ENCODE results near the gene POLD3.

The POLD3 gene

DNA sequence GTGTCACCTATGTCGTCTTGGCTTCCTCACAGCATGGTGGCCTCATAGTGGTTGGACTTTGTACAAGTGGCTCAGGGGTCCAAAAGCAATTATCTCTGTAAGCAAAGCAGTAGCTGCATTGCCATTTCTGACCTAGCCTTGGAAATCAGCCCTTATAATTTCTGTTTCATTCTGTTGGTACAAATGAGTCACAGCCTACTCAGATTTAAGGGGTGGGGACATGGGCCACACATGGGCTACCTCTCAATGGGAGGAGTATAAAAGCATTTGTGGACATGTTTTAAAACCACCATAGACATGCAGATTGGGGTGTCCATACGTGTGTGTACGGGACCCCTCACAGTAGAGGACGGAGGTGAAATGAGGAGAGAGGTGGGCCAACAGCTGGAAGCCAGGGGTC, 97.3 kb downstream of the POLD3 start:
- no peak for TF ChIP-seq CTCF (IDR thresholded peaks at IDR 0.05; ENCODE audit: insufficient read depth, low read length, poor library complexity, severe bottlenecking)
- Histone ChIP-seq H3K4me3 (replicated peaks; ENCODE audit: low read depth, low read length) (no peak overlapping the region), H3K27me3 (replicated peaks; ENCODE audit: control insufficient read depth, insufficient read depth, low read length) (no peaks in the 10 kb centered on the region; the same call in none of the 2 replicates), H3K36me3 (ENCODE audit: control insufficient read depth, insufficient read depth, low read length) (no peaks in the 10 kb centered on the region)
- DNase-seq (ENCODE audit: extremely low read depth, insufficient read length): no peak

- DNase-seq (ENCODE audit: extremely low read depth, insufficient read length): no peak
- Histone ChIP-seq H3K27me3 (replicated peaks; ENCODE audit: control insufficient read depth, insufficient read depth, low read length) (no peaks in the 10 kb centered on the region; the same call in none of the 2 replicates), H3K4me3 (replicated peaks; ENCODE audit: low read depth, low read length) (no peak overlapping the region), H3K36me3 (ENCODE audit: control insufficient read depth, insufficient read depth, low read length) (no peaks in the 10 kb centered on the region)
- TF ChIP-seq CTCF (IDR thresholded peaks at IDR 0.05; ENCODE audit: insufficient read depth, low read length, poor library complexity, severe bottlenecking): no peak
Observed at GRCh38 chr11:74691755-74692154, 99.4 kb downstream of the POLD3 start.

All from GM06990 (cell line).